Neural progenitor cell (in vitro differentiated cells): ENCODE results near the gene KLHL36. TPM values are rescaled to one million over a fixed set of nuclear protein-coding genes. Genes with fewer than 3 reads are reported as not detected.

Experiments
- DNase-seq: peaks from one replicate; pipeline ENCODE4 v3.0.0-alpha.2; 2016; ENCODE audit warnings: low spot score
- H2AFZ ChIP-seq: fragments of 200-600 bp; sonication (generic); replicated peaks from 2 replicates; pipeline ENCODE4 v1.6.1; 2016; ENCODE audit warnings: antibody characterized with exemption
- H3F3A ChIP-seq: fragments of 200-600 bp; sonication (generic); 2 replicates; pipeline ENCODE4 v1.6.1; 2016; ENCODE audit warnings: antibody characterized with exemption, low read depth
- H3K27ac ChIP-seq: fragments of 200-600 bp; sonication (generic); 2 replicates; pipeline ENCODE4 v1.5.1; 2016; ENCODE audit warnings: mild to moderate bottlenecking
- H3K27me3 ChIP-seq: fragments of 200-600 bp; sonication (generic); 2 replicates; pipeline ENCODE4 v1.6.1; 2016; ENCODE audit warnings: mild to moderate bottlenecking, moderate library complexity
- H3K36me3 ChIP-seq: fragments of 200-600 bp; sonication (generic); 2 replicates; pipeline ENCODE4 v1.5.1; 2016
- H3K4me1 ChIP-seq: fragments of 200-600 bp; sonication (generic); 2 replicates; pipeline ENCODE4 v1.6.1; 2016; ENCODE audit warnings: mixed run types
- H3K4me2 ChIP-seq: fragments of 200-600 bp; sonication (generic); 2 replicates; pipeline ENCODE4 v1.6.1; 2016
- H3K4me3 ChIP-seq: fragments of 200-600 bp; sonication (generic); 2 replicates; pipeline ENCODE4 v1.5.1; 2016
- H3K79me2 ChIP-seq: fragments of 200-600 bp; sonication (generic); 2 replicates; pipeline ENCODE4 v1.6.1; 2016; ENCODE audit warnings: low read depth
- H3K9ac ChIP-seq: fragments of 200-600 bp; sonication (generic); 2 replicates; pipeline ENCODE4 v1.6.1; 2016
- H3K9me3 ChIP-seq: fragments of 200-600 bp; sonication (generic); 2 replicates; pipeline ENCODE4 v1.5.1; 2016; ENCODE audit warnings: low read depth
- H4K20me1 ChIP-seq: fragments of 200-600 bp; sonication (generic); 2 replicates; pipeline ENCODE4 v1.6.1; 2016; ENCODE audit warnings: low read depth
- H3K27ac Mint-ChIP-seq: 3 replicates; pipeline ENCODE4 v1.8.0; 2021; ENCODE audit warnings: mixed read lengths
- H3K27me3 Mint-ChIP-seq: 2 replicates; pipeline ENCODE4 v1.8.0; 2022; ENCODE audit warnings: low read depth, mild to moderate bottlenecking, inconsistent platforms, moderate library complexity, mixed read lengths; ENCODE audit not compliant: insufficient read depth
- H3K36me3 Mint-ChIP-seq: 3 replicates; pipeline ENCODE4 v1.8.0; 2021; ENCODE audit warnings: mixed read lengths
- H3K4me1 Mint-ChIP-seq: 3 replicates; pipeline ENCODE4 v1.8.0; 2021; ENCODE audit warnings: mixed read lengths
- H3K4me3 Mint-ChIP-seq: 3 replicates; pipeline ENCODE4 v1.8.0; 2021; ENCODE audit warnings: mild to moderate bottlenecking, moderate library complexity, mixed read lengths
- H3K9me3 Mint-ChIP-seq: 3 replicates; pipeline ENCODE4 v1.8.0; 2020; ENCODE audit warnings: mixed read lengths
- CTCF ChIP-seq: fragments of 200-600 bp; sonication (generic); IDR thresholded peaks from 2 replicates; pipeline ENCODE4 v1.5.1; 2017; ENCODE audit warnings: antibody characterized with exemption, mild to moderate bottlenecking
- EZH2 ChIP-seq: fragments of 200-600 bp; sonication (generic); IDR thresholded peaks from 2 replicates; pipeline ENCODE4 v1.6.1; 2017; ENCODE audit warnings: antibody characterized with exemption, mild to moderate bottlenecking, moderate library complexity
- EZH2phosphoT487 ChIP-seq: fragments of 200-600 bp; sonication (generic); IDR thresholded peaks from 2 replicates; pipeline ENCODE4 v1.6.1; 2017; ENCODE audit warnings: antibody characterized with exemption
- total RNA-seq: library from RNA; depleted of rRNA; stranded (reverse); fragments of >200 nt; gene quantifications from 2 replicates; pipeline ENCODE4 v1.2.3, GENCODE V29; 2015; ENCODE audit warnings: low replicate concordance

KLHL36 gene
- total RNA-seq, 1 donor from 2014 or later = 15.9 TPM

- DNase-seq = no peak
- TF ChIP-seq EZH2 (no peak), EZH2phosphoT487 (no peak), CTCF (no peak)
- Histone ChIP-seq H3K4me2 (no peak overlapping the region), H3K27me3 (peaks cover 27% of the 10 kb centered on the region), H2AFZ (no peak overlapping the region), H3K4me1 (no peaks in the 10 kb centered on the region), H4K20me1 (peaks cover 14% of the 10 kb centered on the region), H3K36me3 (no peaks in the 10 kb centered on the region), H3K4me3 (no peak overlapping the region), H3K79me2 (no peaks in the 10 kb centered on the region), H3F3A (peaks cover 2% of the 10 kb centered on the region), H3K9ac (no peak overlapping the region), H3K9me3 (no peaks in the 10 kb centered on the region), H3K27ac (no peak overlapping the region)
- no peak overlapping the region for H3K4me3 Mint-ChIP-seq
- peaks cover 14% of the 10 kb centered on the region for H3K36me3 Mint-ChIP-seq
- H3K9me3 Mint-ChIP-seq = peaks cover 2% of the 10 kb centered on the region
- peaks cover 19% of the 10 kb centered on the region for H3K4me1 Mint-ChIP-seq
- H3K27ac Mint-ChIP-seq = no peak overlapping the region
- peaks cover 6% of the 10 kb centered on the region for H3K27me3 Mint-ChIP-seq
Observed at GRCh38 chr16:84652566-84652965, 4.3 kb downstream of the KLHL36 start.

DNA sequence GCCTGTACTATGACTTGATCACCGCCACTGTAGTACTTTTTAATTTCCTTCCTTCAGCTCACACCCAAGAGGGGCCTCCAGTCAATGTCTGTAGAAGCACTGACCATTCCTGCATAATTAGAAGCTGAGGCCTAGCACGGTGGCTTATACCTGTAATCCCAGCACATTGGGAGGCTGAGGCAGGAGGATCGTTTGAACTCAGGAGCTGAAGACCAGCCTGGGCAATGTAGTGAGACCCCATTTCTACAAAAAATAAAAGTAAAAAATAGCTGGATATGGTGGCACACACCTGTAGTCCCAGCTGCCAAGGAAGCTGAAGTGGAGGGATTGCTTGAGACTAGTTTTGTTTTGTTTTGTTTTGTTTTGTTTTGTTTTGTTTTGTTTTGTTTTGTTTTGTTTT lies 5.9 kb downstream of the KLHL36 start:
- Mint-ChIP-seq H3K4me3 (no peak overlapping the region), H3K27me3 (peaks cover 8% of the 10 kb centered on the region), H3K27ac (no peak overlapping the region), H3K4me1 (peaks cover 13% of the 10 kb centered on the region), H3K9me3 (no peaks in the 10 kb centered on the region), H3K36me3 (peaks cover 17% of the 10 kb centered on the region)
- no peaks in the 10 kb centered on the region for H3K9me3 ChIP-seq
- TF ChIP-seq CTCF = no peak
- TF ChIP-seq EZH2phosphoT487 = no peak
- no peak for TF ChIP-seq EZH2
- no peak overlapping the region for H3K9ac ChIP-seq
- DNase-seq = no peak
- peaks cover 10% of the 10 kb centered on the region for H4K20me1 ChIP-seq
- H3F3A ChIP-seq = no peaks in the 10 kb centered on the region
- no peak overlapping the region for H3K4me3 ChIP-seq
- no peak overlapping the region for H2AFZ ChIP-seq
- H3K36me3 ChIP-seq = no peaks in the 10 kb centered on the region
- H3K4me1 ChIP-seq = no peaks in the 10 kb centered on the region
- H3K79me2 ChIP-seq = no peaks in the 10 kb centered on the region
- H3K27me3 ChIP-seq = peaks cover 15% of the 10 kb centered on the region
- H3K27ac ChIP-seq = no peak overlapping the region
- no peak overlapping the region for H3K4me2 ChIP-seq

- Histone ChIP-seq H3K9me3 (no peaks in the 10 kb centered on the region), H3K4me1 (no peaks in the 10 kb centered on the region), H3K27ac (no peak overlapping the region), H3K27me3 (peaks cover 8% of the 10 kb centered on the region), H3K9ac (no peak overlapping the region), H4K20me1 (peaks cover 4% of the 10 kb centered on the region), H3F3A (no peaks in the 10 kb centered on the region), H2AFZ (no peak overlapping the region), H3K4me2 (no peak overlapping the region), H3K4me3 (no peak overlapping the region), H3K79me2 (no peaks in the 10 kb centered on the region), H3K36me3 (no peaks in the 10 kb centered on the region)
- no peak for DNase-seq
- Mint-ChIP-seq H3K27ac (no peak overlapping the region), H3K4me3 (no peak overlapping the region), H3K9me3 (no peaks in the 10 kb centered on the region), H3K36me3 (peaks cover 21% of the 10 kb centered on the region), H3K4me1 (peaks cover 7% of the 10 kb centered on the region), H3K27me3 (peaks cover 5% of the 10 kb centered on the region)
- TF ChIP-seq EZH2 = no peak
- TF ChIP-seq EZH2phosphoT487 = no peak
- no peak for TF ChIP-seq CTCF
Observed at GRCh38 chr16:84654998-84655397, 6.7 kb downstream of the KLHL36 start.
